Lower leg skin (tissue), 4 donors: Measurements from ENCODE around the gene FKRP. TPM values are rescaled to one million over a fixed set of nuclear protein-coding genes. Genes with fewer than 3 reads are reported as not detected.

Experiments
- DNase-seq, 2 donors: peaks; one replicate each; pipeline ENCODE4 v3.0.0-alpha.2; 2019; ENCODE audit warnings: low spot score in 2 of 2
- H3K4me3 ChIP-seq: fragments of 200-600 bp; sonication (generic); 2 replicates; pipeline ENCODE4 v1.5.1; 2017; ENCODE audit warnings: mild to moderate bottlenecking, low read depth; ENCODE audit not compliant: poor library complexity, severe bottlenecking
- CTCF ChIP-seq, 3 donors: fragments of 450-650 bp; IDR thresholded peaks; one replicate each; pipeline ENCODE4 v1.5.1; 2016; ENCODE audit warnings: antibody characterized with exemption in 3 of 3, mild to moderate bottlenecking in 3 of 3, moderate library complexity in 2 of 3
- POLR2A ChIP-seq, 2 donors: fragments of 450-650 bp; IDR thresholded peaks; one replicate each; pipeline ENCODE4 v1.6.1; 2016 to 2017; ENCODE audit warnings: antibody characterized with exemption in 2 of 2, mild to moderate bottlenecking in 1 of 2, moderate library complexity in 1 of 2
- WGBS, 2 donors: methylation state at CpG; one replicate each; pipeline ENCODE4 v1.1.5; 2018; 5-methylcytosine and 5-hydroxymethylcytosine counted together
- intact Hi-C: fragments of 100-400 bp; cut with DNase I; formaldehyde crosslinking; loops from one replicate; pipeline ENCODE4 v1.15.0; 2023; ENCODE audit warnings: low total_unique reads
- total RNA-seq, 4 donors: library from RNA; depleted of rRNA; stranded (reverse); fragments of >200 nt; gene quantifications; one replicate each; pipeline ENCODE4 v1.1.0, GENCODE V29; 2016

The FKRP gene
- total RNA-seq, 4 donors from 2014 or later, result 9.4 to 16.1 (median 12.8) TPM

- H3K4me3 ChIP-seq, result peak overlapping the region; percentile 85
- TF ChIP-seq POLR2A (IDR thresholded peaks at IDR 0.05) (no peak), CTCF (IDR thresholded peaks at IDR 0.05) (no peak)
- 12 to 16% methylated on average over 8 of the region's 8 CpGs for WGBS, 2 donors
- DNase-seq, result no peak
- intact Hi-C loops, result no loop called here
Measured at GRCh38 chr19:46745030-46745429, 827 bp upstream of the FKRP start.

- DNase-seq, result no peak
- no peak for TF ChIP-seq CTCF (IDR thresholded peaks at IDR 0.05)
- H3K4me3 ChIP-seq, result peak within 1 kb of the TSS; percentile 85
- intact Hi-C loops, result no loop called here
- 1 to 2% methylated on average over 12 to 27 of the region's 74 CpGs for WGBS, 2 donors
Measured at GRCh38 chr19:46746281-46747057, 612 bp downstream of the FKRP start, which contains the start of gene STRN4. Gene STRN4 (minus strand): TSS chr19:46746450. CDS start chr19:46746430, 20 bp downstream.

- no peak overlapping the region for H3K4me3 ChIP-seq
- TF ChIP-seq POLR2A (IDR thresholded peaks at IDR 0.05) (no peak), CTCF (IDR thresholded peaks at IDR 0.05) (peak in 1 of 3 donors; percentile 27)
- 88% methylated on average over 21 of the region's 21 CpGs for WGBS, 2 donors
- intact Hi-C loops, result no loop called here
- DNase-seq, result no peak
Measured at GRCh38 chr19:46748325-46749109, 2.7 kb downstream of the FKRP start.

GRCh38 chr19:46753420-46754155, 7.7 kb downstream of the FKRP start:
- 28 to 36% methylated on average over 4 of the region's 4 CpGs for WGBS, 2 donors
- DNase-seq, result no peak
- H3K4me3 ChIP-seq, result no peak overlapping the region
- TF ChIP-seq POLR2A (IDR thresholded peaks at IDR 0.05) (no peak), CTCF (IDR thresholded peaks at IDR 0.05) (no peak)
- intact Hi-C loops, result loop anchor here (2.0 to 10.0 kb wide), 2 partner anchors 87 to 251 kb away; no protein-coding TSS in a partner anchor

- no peak overlapping the region for H3K4me3 ChIP-seq
- WGBS, 2 donors, result 82% methylated on average over 38 to 39 of the region's 39 CpGs
- intact Hi-C loops, result loop anchor here (2.0 to 10.0 kb wide), 2 partner anchors 86 to 250 kb away; no protein-coding TSS in a partner anchor
- DNase-seq, result no peak
- TF ChIP-seq CTCF (IDR thresholded peaks at IDR 0.05) (no peak), POLR2A (IDR thresholded peaks at IDR 0.05) (no peak)
Measured at GRCh38 chr19:46755077-46755852, 9.4 kb downstream of the FKRP start.
